ENCODE results near the gene PDGFB. TPM values are rescaled to one million over a fixed set of nuclear protein-coding genes. Genes with fewer than 3 reads are reported as not detected.

Gene PDGFB
- total and polyA plus RNA-seq, 2 donors (not counting 1 experiment from before 2014, with no cell fraction given) = 0.04 TPM; not detected in 1

- H3K9me3 Mint-ChIP-seq (ENCODE audit: insufficient read depth) = no peaks in the 10 kb centered on the region
- no peaks in the 10 kb centered on the region for H3K36me3 ChIP-seq (replicated peaks in 1 of 2; ENCODE audit: control extremely low read depth in 1 of 2, control insufficient read depth in 1 of 2, extremely low read depth in 1 of 2, insufficient read depth in 2 of 2, low read length in 1 of 2)
- H3K27me3 Mint-ChIP-seq = peaks cover 16% of the 10 kb centered on the region
- no peak overlapping the region for H3K27ac ChIP-seq (ENCODE audit: low read length in 2 of 2)
- no peak overlapping the region for H3K4me3 ChIP-seq (ENCODE audit: control extremely low read depth in 1 of 5, extremely low read depth in 1 of 5, insufficient read depth in 1 of 5, low read depth in 2 of 5, low read length in 4 of 5)
- ChIA-PET POLR2A (no interaction called here), CTCF (no interaction called here)
- ATAC-seq (ENCODE audit: low read depth) = no peak
- WGBS (ENCODE audit: insufficient coverage) = 92% methylated on average over 17 of the region's 19 CpGs
- peaks cover 12% of the 10 kb centered on the region for H3K4me1 Mint-ChIP-seq
- H3K4me3 Mint-ChIP-seq = no peak overlapping the region
- H3K4me2 ChIP-seq (replicated peaks; ENCODE audit: low read depth, low read length, poor library complexity, severe bottlenecking) = no peak overlapping the region
- H4K20me1 ChIP-seq (ENCODE audit: control insufficient read depth, insufficient read depth, low read length, poor library complexity, severe bottlenecking) = no peaks in the 10 kb centered on the region
- H2AFZ ChIP-seq (ENCODE audit: insufficient read depth, low read depth, low read length, poor library complexity, severe bottlenecking) = no peak overlapping the region
- peaks cover 0 to 24% (median 6%) of the 10 kb centered on the region in 4 experiments for H3K27me3 ChIP-seq (replicated peaks in 1 of 4; ENCODE audit: control extremely low read depth in 1 of 4, control insufficient read depth in 3 of 4, insufficient read depth in 4 of 4, low read length in 3 of 4)
- H3K4me1 ChIP-seq (ENCODE audit: control insufficient read depth in 2 of 2, insufficient read depth in 2 of 2, low read length in 2 of 2) = peaks cover 13 to 19% of the 10 kb centered on the region in 2 donors
- H3K27ac Mint-ChIP-seq = no peak overlapping the region
- TF ChIP-seq EZH2 (IDR thresholded peaks at IDR 0.05; ENCODE audit: borderline replicate concordance, insufficient read depth, low read depth, low read length, poor library complexity, severe bottlenecking) (no peak), CTCF (IDR thresholded peaks at IDR 0.05) (no peak)
- no peak overlapping the region for H3K9ac ChIP-seq (ENCODE audit: low read length)
- DNase-seq = no peak
- peaks cover 0 to 22% (median 4%) of the 10 kb centered on the region in 3 donors for H3K9me3 ChIP-seq (ENCODE audit: control extremely low read depth in 1 of 3, control insufficient read depth in 2 of 3, insufficient read depth in 1 of 3, low read length in 2 of 3)
- no peaks in the 10 kb centered on the region for H3K79me2 ChIP-seq (ENCODE audit: control insufficient read depth, insufficient read depth, low read length)
- intact Hi-C loops (cut with micrococcal nuclease) = no loop called here
Measured at GRCh38 chr22:39284142-39284980, 39.6 kb upstream of the PDGFB start.

Data from B cell (primary cell).